Breast epithelium (tissue), 3 donors: ENCODE data around the gene THSD7B.

ENCODE experiments used
- POLR2AphosphoS5 ChIP-seq, 3 donors: sonication (generic); formaldehyde crosslinking; IDR thresholded peaks; one replicate each; pipeline ENCODE4 v1.6.1; 2017; ENCODE audit warnings: antibody characterized with exemption in 3 of 3
- TF ChIP-seq, protein P1 (sequence below), 3 donors: fragments of 450-650 bp; IDR thresholded peaks; one replicate each; pipeline ENCODE4 v1.5.1; 2016 to 2017; ENCODE audit warnings: antibody characterized with exemption in 3 of 3, mild to moderate bottlenecking in 3 of 3, moderate library complexity in 3 of 3

DNA sequence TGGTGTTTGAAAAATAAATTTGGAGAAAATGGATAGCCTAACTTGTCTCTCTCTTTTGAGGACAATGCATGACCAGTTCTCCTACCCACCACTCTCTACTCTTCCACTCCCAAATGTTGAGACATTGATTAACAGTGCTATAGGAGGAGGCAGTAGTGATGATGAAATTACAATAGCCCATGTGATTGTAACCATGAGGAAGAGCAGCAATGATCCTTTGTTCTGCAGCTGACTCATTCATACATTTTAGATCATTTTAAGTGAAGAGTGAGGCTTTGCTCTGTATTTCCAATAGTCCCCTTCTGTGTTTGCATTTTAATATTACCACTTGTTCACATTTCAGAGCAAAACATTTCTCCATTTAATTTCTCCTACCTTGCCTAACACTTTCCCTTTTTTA is 592.3 kb downstream of the THSD7B start:
- TF ChIP-seq, protein P1, sequence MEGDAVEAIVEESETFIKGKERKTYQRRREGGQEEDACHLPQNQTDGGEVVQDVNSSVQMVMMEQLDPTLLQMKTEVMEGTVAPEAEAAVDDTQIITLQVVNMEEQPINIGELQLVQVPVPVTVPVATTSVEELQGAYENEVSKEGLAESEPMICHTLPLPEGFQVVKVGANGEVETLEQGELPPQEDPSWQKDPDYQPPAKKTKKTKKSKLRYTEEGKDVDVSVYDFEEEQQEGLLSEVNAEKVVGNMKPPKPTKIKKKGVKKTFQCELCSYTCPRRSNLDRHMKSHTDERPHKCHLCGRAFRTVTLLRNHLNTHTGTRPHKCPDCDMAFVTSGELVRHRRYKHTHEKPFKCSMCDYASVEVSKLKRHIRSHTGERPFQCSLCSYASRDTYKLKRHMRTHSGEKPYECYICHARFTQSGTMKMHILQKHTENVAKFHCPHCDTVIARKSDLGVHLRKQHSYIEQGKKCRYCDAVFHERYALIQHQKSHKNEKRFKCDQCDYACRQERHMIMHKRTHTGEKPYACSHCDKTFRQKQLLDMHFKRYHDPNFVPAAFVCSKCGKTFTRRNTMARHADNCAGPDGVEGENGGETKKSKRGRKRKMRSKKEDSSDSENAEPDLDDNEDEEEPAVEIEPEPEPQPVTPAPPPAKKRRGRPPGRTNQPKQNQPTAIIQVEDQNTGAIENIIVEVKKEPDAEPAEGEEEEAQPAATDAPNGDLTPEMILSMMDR (IDR thresholded peaks at IDR 0.05) = no peak
- no peak for TF ChIP-seq POLR2AphosphoS5 (IDR thresholded peaks at IDR 0.05)
